Endothelial cell of umbilical vein (primary cell): ENCODE data around the gene NDUFS6. TPM values are rescaled to one million over a fixed set of nuclear protein-coding genes. Genes with fewer than 3 reads are reported as not detected.

ENCODE experiments used
- BruUV-seq: library from RNA; stranded (reverse); fragments of 400-500 nt; replicated peaks from 2 replicates; lab custom pipeline; 2021; lab: Mats Ljungman, UMichigan
- CTCF ChIA-PET: fragments of 300-600, 350-600 bp; sonication (Branson Sonifier 250); formaldehyde crosslinking; loops from one replicate; lab custom pipeline; 2021; ENCODE audit warnings: antibody characterized with exemption, inconsistent platforms; lab: Charles Lee
- POLR2A ChIA-PET: fragments of 300-600, 350-600 bp; sonication (Branson Sonifier 250); formaldehyde crosslinking; loops from one replicate; lab custom pipeline; 2021; ENCODE audit warnings: antibody characterized with exemption, inconsistent platforms; lab: Charles Lee
- DNase-seq: peaks from one replicate; pipeline ENCODE4 v3.0.0-alpha.2; 2011; ENCODE audit warnings: low read depth, low spot score
- FAIRE-seq: peaks from 2 replicates; lab custom pipeline; 2011; peaks lifted over from hg19 to GRCh38; lab: Jason Lieb, UNC
- H2AFZ ChIP-seq: 2 replicates; pipeline ENCODE4 v1.6.0; 2012; ENCODE audit warnings: low read depth, low read length, control low read depth, inconsistent platforms
- H3K27ac ChIP-seq: 2 replicates; pipeline ENCODE4 v1.5.1; 2011; ENCODE audit warnings: low read depth, mild to moderate bottlenecking, control low read depth, low read length, moderate library complexity; ENCODE audit not compliant: insufficient read depth
- H3K27me3 ChIP-seq, 2 experiments: 2 replicates each; pipeline versions ENCODE4 v1.6.0 to v1.6.1; 2011; ENCODE audit warnings: low read length in 2 of 2, mixed read lengths in 1 of 2; ENCODE audit not compliant: control insufficient read depth in 2 of 2, insufficient read depth in 2 of 2
- H3K36me3 ChIP-seq, 2 experiments: 2 replicates in 1 of 2; 3 replicates in 1 of 2; pipeline ENCODE4 v1.5.1; 2011; ENCODE audit warnings: low read length in 2 of 2, mild to moderate bottlenecking in 1 of 2, moderate library complexity in 1 of 2; ENCODE audit not compliant: control insufficient read depth in 2 of 2, insufficient read depth in 2 of 2; ENCODE audit errors: extremely low read depth in 1 of 2
- H3K4me1 ChIP-seq: 3 replicates; pipeline ENCODE4 v1.5.1; 2011; ENCODE audit warnings: mild to moderate bottlenecking, low read length; ENCODE audit not compliant: control insufficient read depth, insufficient read depth; ENCODE audit errors: extremely low read depth
- H3K4me2 ChIP-seq: 2 replicates; pipeline ENCODE4 v1.6.1; 2011; ENCODE audit warnings: low read length, control low read depth, mixed read lengths; ENCODE audit not compliant: insufficient read depth
- H3K4me3 ChIP-seq, 3 experiments: fragments of 200-600 bp in 1 of 3; sonication (generic), shearing (Covaris generic) in 1 of 3; replicated peaks in 1 of 3; 2 replicates each; pipeline ENCODE4 v1.5.1; 2011 to 2016; ENCODE audit warnings: control low read depth in 3 of 3, low read length in 3 of 3, mild to moderate bottlenecking in 2 of 3, inconsistent platforms in 1 of 3, low read depth in 1 of 3, moderate library complexity in 1 of 3; ENCODE audit not compliant: insufficient read depth in 1 of 3
- H3K79me2 ChIP-seq: 2 replicates; pipeline ENCODE4 v1.6.0; 2012; ENCODE audit warnings: low read length, inconsistent platforms; ENCODE audit not compliant: control insufficient read depth, insufficient read depth
- H3K9ac ChIP-seq: replicated peaks from 2 replicates; pipeline ENCODE3; 2011; ENCODE audit warnings: low read length, control low read depth; ENCODE audit not compliant: insufficient read depth; ENCODE audit errors: extremely low read depth
- H3K9me1 ChIP-seq: replicated peaks from 3 replicates; pipeline ENCODE4 v1.6.0; 2011; ENCODE audit warnings: mild to moderate bottlenecking, low read length; ENCODE audit not compliant: control insufficient read depth, insufficient read depth; ENCODE audit errors: extremely low read depth
- H3K9me3 ChIP-seq: replicated peaks from 2 replicates; pipeline ENCODE4 v1.5.1; 2012; ENCODE audit warnings: low read length, inconsistent platforms; ENCODE audit not compliant: control insufficient read depth, insufficient read depth
- H4K20me1 ChIP-seq: replicated peaks from 2 replicates; pipeline ENCODE3; 2011; ENCODE audit warnings: mild to moderate bottlenecking, low read length; ENCODE audit not compliant: control insufficient read depth, insufficient read depth; ENCODE audit errors: extremely low read depth
- CTCF ChIP-seq, 2 donors: IDR thresholded peaks; 1 replicate in 1 of 2; 2 replicates in 1 of 2; pipeline ENCODE4 v1.5.1; 2011; ENCODE audit warnings: low read length in 2 of 2, mild to moderate bottlenecking in 2 of 2, moderate library complexity in 2 of 2, control low read depth in 1 of 2, inconsistent platforms in 1 of 2, low read depth in 1 of 2; ENCODE audit not compliant: insufficient read depth in 1 of 2; ENCODE audit errors: extremely low read depth in 1 of 2
- EZH2 ChIP-seq: IDR thresholded peaks from 2 replicates; pipeline ENCODE4 v1.6.1; 2012; ENCODE audit warnings: borderline replicate concordance, low read depth, mild to moderate bottlenecking, moderate library complexity, low read length, inconsistent platforms; ENCODE audit not compliant: severe bottlenecking
- FOS ChIP-seq: IDR thresholded peaks from 2 replicates; pipeline ENCODE4 v1.6.1; 2011; ENCODE audit warnings: mild to moderate bottlenecking, low read length, moderate library complexity, borderline replicate concordance; ENCODE audit not compliant: insufficient read depth
- GATA2 ChIP-seq: IDR thresholded peaks from 2 replicates; pipeline ENCODE4 v1.7.0; 2011; ENCODE audit warnings: low read depth, mild to moderate bottlenecking, moderate library complexity, mixed read lengths, low read length; ENCODE audit not compliant: insufficient read length, insufficient read depth
- JUN ChIP-seq: IDR thresholded peaks from 2 replicates; pipeline ENCODE4 v1.6.1; 2011; ENCODE audit warnings: borderline replicate concordance, low read depth; ENCODE audit not compliant: insufficient read length, insufficient read depth
- MYC ChIP-seq: IDR thresholded peaks from one replicate; pipeline ENCODE4 v1.6.1; 2011; ENCODE audit warnings: mild to moderate bottlenecking, low read depth, low read length
- POLR2A ChIP-seq: IDR thresholded peaks from 2 replicates; pipeline ENCODE4 v1.6.1; 2012; ENCODE audit warnings: low read depth, mild to moderate bottlenecking, control low read depth, low read length
- POLR2AphosphoS5 ChIP-seq: IDR thresholded peaks from 2 replicates; pipeline ENCODE4 v1.6.1; 2012; ENCODE audit warnings: low read depth, mild to moderate bottlenecking, control low read depth, low read length, moderate library complexity; ENCODE audit not compliant: insufficient read depth
- dilution Hi-C: fragments of 300-500 bp; cut with MboI; formaldehyde crosslinking; loops from one replicate; pipeline ENCODE4 v1.15.0; 2019; ENCODE audit warnings: low sequenced_read_pairs; ENCODE audit not compliant: extremely low pct_ligation_motif_present
- intact Hi-C: fragments of 100-400 bp; cut with micrococcal nuclease; formaldehyde crosslinking; loops from one replicate; pipeline ENCODE4 v1.10.0; 2022
- polyA plus RNA-seq, 4 experiments: library from polyadenylated mRNA; depleted of rRNA in 3 of 4; stranded (reverse) in 3 of 4; unstranded in 1 of 4; fragments of >200 nt; gene quantifications; 2 replicates each; pipeline versions ENCODE4 v1.2.1 to v1.2.3, GENCODE V29; 2011 to 2012; ENCODE audit warnings: missing spikeins in 1 of 4
- total RNA-seq: library from RNA; stranded (reverse); gene quantifications from 2 replicates; pipeline ENCODE4 v1.2.3, GENCODE V29; 2021

Gene NDUFS6
- total and polyA plus RNA-seq, 2 donors (not counting 3 experiments of a cell fraction or from before 2014, with no cell fraction given): 42.5 to 127 TPM

- Histone ChIP-seq H3K79me2 (no peaks in the 10 kb centered on the region), H3K9me1 (no peaks in the 10 kb centered on the region), H3K9me3 (no peaks in the 10 kb centered on the region), H4K20me1 (no peaks in the 10 kb centered on the region), H3K9ac (no peak overlapping the region), H3K27ac (no peak overlapping the region), H3K27me3 (no peaks in the 10 kb centered on the region), H3K4me2 (no peak overlapping the region), H3K36me3 (no peaks in the 10 kb centered on the region), H3K4me3 (no peak overlapping the region), H3K4me1 (no peaks in the 10 kb centered on the region), H2AFZ (no peak overlapping the region)
- DNase-seq: no peak
- FAIRE-seq: no peak
- BruUV-seq: no TSS peak
- ChIA-PET CTCF (no interaction called here), POLR2A (no interaction called here)
- dilution Hi-C loops (no loop called here), intact Hi-C loops (no loop called here)
- TF ChIP-seq MYC: no peak
- no peak for TF ChIP-seq EZH2
- no peak for TF ChIP-seq JUN
- TF ChIP-seq FOS: no peak
- no peak for TF ChIP-seq GATA2
- no peak for TF ChIP-seq CTCF (IDR thresholded peaks at IDR 0.05; ENCODE audit: extremely low read depth in 1 of 2, insufficient read depth in 1 of 2, low read depth in 1 of 2, low read length in 2 of 2)
- no peak for TF ChIP-seq POLR2A
- TF ChIP-seq POLR2AphosphoS5: no peak
These were observed 32.9 kb downstream of the NDUFS6 start for GRCh38 chr5:1834022-1834551.
